GM23338 (cell line): ENCODE data around the gene TTLL9. TPM values are rescaled to one million over a fixed set of nuclear protein-coding genes. Genes with fewer than 3 reads are reported as not detected.

ENCODE experiments used
- ATAC-seq: fragments of 200-7000 bp; cut with Tn5 transposase; 3 replicates; pipeline ENCODE4 v1.9.1; 2020
- DNase-seq: peaks from one replicate; pipeline ENCODE4 v3.0.0-alpha.2; 2015; ENCODE audit warnings: low spot score
- H2AFZ ChIP-seq: fragments of 200-600 bp; sonication (generic); 2 replicates; pipeline ENCODE4 v1.8.0; 2016; ENCODE audit warnings: antibody characterized with exemption, mild to moderate bottlenecking, moderate library complexity
- H3F3A ChIP-seq: fragments of 200-600 bp; sonication (generic); replicated peaks from 2 replicates; pipeline ENCODE4 v1.8.0; 2017; ENCODE audit warnings: antibody characterized with exemption, mixed run types, low read depth
- H3K27ac ChIP-seq: fragments of 200-600 bp; sonication (generic); 2 replicates; pipeline ENCODE4 v1.6.1; 2016; ENCODE audit warnings: low read depth
- H3K27me3 ChIP-seq: fragments of 200-600 bp; sonication (generic); 2 replicates; pipeline ENCODE4 v1.8.0; 2016; ENCODE audit warnings: mild to moderate bottlenecking, mixed run types, moderate library complexity; ENCODE audit not compliant: insufficient read depth
- H3K36me3 ChIP-seq: fragments of 200-600 bp; sonication (generic); 2 replicates; pipeline ENCODE4 v1.8.0; 2016; ENCODE audit warnings: mild to moderate bottlenecking; ENCODE audit not compliant: insufficient read depth
- H3K4me1 ChIP-seq: fragments of 200-600 bp; sonication (generic); 2 replicates; pipeline ENCODE4 v1.8.0; 2016; ENCODE audit warnings: mild to moderate bottlenecking, moderate library complexity; ENCODE audit not compliant: insufficient read depth
- H3K4me2 ChIP-seq: fragments of 200-600 bp; sonication (generic); 2 replicates; pipeline ENCODE4 v1.7.1; 2017; ENCODE audit warnings: mixed run types
- H3K4me3 ChIP-seq: fragments of 200-600 bp; sonication (generic); 2 replicates; pipeline ENCODE4 v1.6.1; 2016; ENCODE audit warnings: mixed run types
- H3K79me2 ChIP-seq: fragments of 200-600 bp; sonication (generic); replicated peaks from 2 replicates; pipeline ENCODE4 v1.8.0; 2017; ENCODE audit warnings: mild to moderate bottlenecking; ENCODE audit not compliant: insufficient read depth
- H3K9me2 ChIP-seq: fragments of 200-600 bp; sonication (generic); 2 replicates; pipeline ENCODE4 v1.8.0; 2017; ENCODE audit not compliant: insufficient read depth
- H4K20me1 ChIP-seq: fragments of 200-600 bp; sonication (generic); replicated peaks from 2 replicates; pipeline ENCODE4 v1.8.0; 2017; ENCODE audit warnings: mild to moderate bottlenecking; ENCODE audit not compliant: insufficient read depth
- H3K27ac Mint-ChIP-seq: 2 replicates; pipeline ENCODE4 v1.8.0; 2020; ENCODE audit warnings: inconsistent platforms, mild to moderate bottlenecking, moderate library complexity, mixed read lengths
- H3K27me3 Mint-ChIP-seq: 3 replicates; pipeline ENCODE4 v1.8.0; 2022; ENCODE audit warnings: low read depth, mild to moderate bottlenecking, moderate library complexity, mixed read lengths, inconsistent platforms; ENCODE audit not compliant: insufficient read depth, poor library complexity
- H3K36me3 Mint-ChIP-seq: 3 replicates; pipeline ENCODE4 v1.8.0; 2021; ENCODE audit warnings: low read depth, mild to moderate bottlenecking, inconsistent platforms, moderate library complexity, mixed read lengths
- H3K4me1 Mint-ChIP-seq: 3 replicates; pipeline ENCODE4 v1.8.0; 2020; ENCODE audit warnings: mild to moderate bottlenecking, inconsistent platforms, mixed read lengths
- H3K4me3 Mint-ChIP-seq: 3 replicates; pipeline ENCODE4 v1.8.0; 2021; ENCODE audit warnings: moderate library complexity, mild to moderate bottlenecking, inconsistent platforms, mixed read lengths
- H3K9me3 Mint-ChIP-seq: 3 replicates; pipeline ENCODE4 v1.8.0; 2020; ENCODE audit warnings: moderate library complexity, mild to moderate bottlenecking, inconsistent platforms, mixed read lengths
- CREB1 ChIP-seq: fragments of 250-450 bp; sonication (Bioruptor Pico); IDR thresholded peaks from 2 replicates; pipeline ENCODE4 v1.5.0; 2020; ENCODE audit warnings: low read depth, mild to moderate bottlenecking, moderate library complexity
- EZH2phosphoT487 ChIP-seq: fragments of 200-600 bp; sonication (generic); IDR thresholded peaks from one replicate; pipeline ENCODE4 v1.8.1; 2018; ENCODE audit warnings: antibody characterized with exemption; ENCODE audit not compliant: unreplicated experiment
- JUNB ChIP-seq: IDR thresholded peaks from one replicate; pipeline ENCODE4 v1.6.1; 2016; ENCODE audit warnings: antibody characterized with exemption; ENCODE audit not compliant: unreplicated experiment
- POLR2AphosphoS5 ChIP-seq: IDR thresholded peaks from 2 replicates; pipeline ENCODE4 v1.6.1; 2016; ENCODE audit warnings: antibody characterized with exemption, low read depth
- STAT1 ChIP-seq: IDR thresholded peaks from one replicate; pipeline ENCODE4 v1.6.1; 2016; ENCODE audit warnings: antibody characterized with exemption; ENCODE audit not compliant: unreplicated experiment
- ZNF114 ChIP-seq: fragments of 250-450 bp; sonication (Bioruptor Pico); IDR thresholded peaks from 2 replicates; pipeline ENCODE4 v1.5.0; 2020; ENCODE audit warnings: mild to moderate bottlenecking, moderate library complexity
- ZNF331 ChIP-seq: fragments of 250-450 bp; sonication (Bioruptor Pico); IDR thresholded peaks from 2 replicates; pipeline ENCODE4 v1.5.0; 2020; ENCODE audit warnings: low read depth, mild to moderate bottlenecking, moderate library complexity
- polyA plus RNA-seq: library from polyadenylated mRNA; unstranded; fragments of >200 nt; fragmentation: Nextera tagmentation; extraction: Ambion mirVana; gene quantifications from 2 replicates; pipeline ENCODE4 v1.2.1, GENCODE V29; 2016
- total RNA-seq: library from RNA; depleted of rRNA; stranded (reverse); fragments of >200 nt; shearing (Covaris generic); gene quantifications from 2 replicates; pipeline ENCODE4 v1.2.3, GENCODE V29; 2014
- TF ChIP-seq, protein P1 (sequence below): IDR thresholded peaks from one replicate; pipeline ENCODE4 v1.6.1; 2018; ENCODE audit warnings: antibody characterized with exemption; ENCODE audit not compliant: unreplicated experiment
- TF ChIP-seq, protein P2 (sequence below), 2 experiments: fragments of 200-600 bp in 1 of 2; sonication (generic) in 1 of 2; conservative IDR thresholded peaks; 2 replicates each; pipeline versions ENCODE4 v1.5.1 to v1.6.1; 2016 to 2017; ENCODE audit warnings: antibody characterized with exemption in 2 of 2, low read depth in 2 of 2, mild to moderate bottlenecking in 2 of 2, moderate library complexity in 1 of 2
- TF ChIP-seq, protein P3 (sequence below): IDR thresholded peaks from 2 replicates; pipeline ENCODE4 v1.6.1; 2016; ENCODE audit warnings: antibody characterized with exemption

The TTLL9 gene
- total and polyA plus RNA-seq, 2 experiments from 2014 or later, result not detected

DNA sequence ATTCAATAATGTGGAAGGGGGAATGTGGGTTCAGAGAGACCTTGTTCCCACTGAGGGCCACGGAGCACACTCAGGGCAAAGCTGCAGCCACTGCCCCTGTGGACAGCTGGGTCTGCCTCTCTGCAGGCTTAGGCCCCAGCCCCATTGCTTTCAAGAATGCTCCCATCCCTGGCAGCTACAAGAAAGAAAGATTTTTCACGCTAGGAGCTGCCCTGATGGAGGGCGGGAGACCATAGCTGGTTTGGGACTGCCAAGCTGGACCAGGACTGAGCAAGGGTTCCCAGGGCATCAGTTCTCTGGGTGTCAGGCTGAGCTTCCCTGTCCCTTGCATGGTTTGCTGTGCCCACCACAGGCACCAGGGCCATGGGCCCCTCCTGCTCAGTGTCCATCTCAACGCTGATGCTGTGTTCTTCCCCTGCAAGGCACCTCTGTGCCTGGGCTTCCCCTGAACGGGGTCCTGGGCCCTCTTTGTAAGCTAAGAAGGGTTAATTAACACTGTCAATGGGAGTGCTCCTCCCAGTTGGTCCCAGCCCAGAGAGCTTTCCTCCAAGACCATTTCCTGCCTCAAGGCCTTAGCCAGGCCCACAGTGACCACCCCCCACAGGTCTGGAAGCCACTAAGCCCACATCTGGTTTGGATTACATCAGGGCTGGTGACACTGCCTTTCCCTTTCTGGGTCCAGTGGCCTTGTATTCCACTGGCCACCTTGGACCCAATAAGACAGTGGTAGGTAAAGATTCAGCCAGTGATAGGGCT lies 33.4 kb upstream of the TTLL9 start:
- peaks cover 14% of the 10 kb centered on the region for H3K4me1 Mint-ChIP-seq
- 0 out of 2 replicates have a peak, but pooled peaks cover 4% of the 10 kb centered on the region for H3F3A ChIP-seq
- H3K27ac Mint-ChIP-seq, result no peak overlapping the region
- TF ChIP-seq, protein P1, sequence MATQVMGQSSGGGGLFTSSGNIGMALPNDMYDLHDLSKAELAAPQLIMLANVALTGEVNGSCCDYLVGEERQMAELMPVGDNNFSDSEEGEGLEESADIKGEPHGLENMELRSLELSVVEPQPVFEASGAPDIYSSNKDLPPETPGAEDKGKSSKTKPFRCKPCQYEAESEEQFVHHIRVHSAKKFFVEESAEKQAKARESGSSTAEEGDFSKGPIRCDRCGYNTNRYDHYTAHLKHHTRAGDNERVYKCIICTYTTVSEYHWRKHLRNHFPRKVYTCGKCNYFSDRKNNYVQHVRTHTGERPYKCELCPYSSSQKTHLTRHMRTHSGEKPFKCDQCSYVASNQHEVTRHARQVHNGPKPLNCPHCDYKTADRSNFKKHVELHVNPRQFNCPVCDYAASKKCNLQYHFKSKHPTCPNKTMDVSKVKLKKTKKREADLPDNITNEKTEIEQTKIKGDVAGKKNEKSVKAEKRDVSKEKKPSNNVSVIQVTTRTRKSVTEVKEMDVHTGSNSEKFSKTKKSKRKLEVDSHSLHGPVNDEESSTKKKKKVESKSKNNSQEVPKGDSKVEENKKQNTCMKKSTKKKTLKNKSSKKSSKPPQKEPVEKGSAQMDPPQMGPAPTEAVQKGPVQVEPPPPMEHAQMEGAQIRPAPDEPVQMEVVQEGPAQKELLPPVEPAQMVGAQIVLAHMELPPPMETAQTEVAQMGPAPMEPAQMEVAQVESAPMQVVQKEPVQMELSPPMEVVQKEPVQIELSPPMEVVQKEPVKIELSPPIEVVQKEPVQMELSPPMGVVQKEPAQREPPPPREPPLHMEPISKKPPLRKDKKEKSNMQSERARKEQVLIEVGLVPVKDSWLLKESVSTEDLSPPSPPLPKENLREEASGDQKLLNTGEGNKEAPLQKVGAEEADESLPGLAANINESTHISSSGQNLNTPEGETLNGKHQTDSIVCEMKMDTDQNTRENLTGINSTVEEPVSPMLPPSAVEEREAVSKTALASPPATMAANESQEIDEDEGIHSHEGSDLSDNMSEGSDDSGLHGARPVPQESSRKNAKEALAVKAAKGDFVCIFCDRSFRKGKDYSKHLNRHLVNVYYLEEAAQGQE, result no peak
- TF ChIP-seq CREB1 (CRISPR knock-in tag) (no peak), STAT1 (no peak), ZNF114 (no peak), POLR2AphosphoS5 (no peak), JUNB (no peak)
- TF ChIP-seq, protein P2, sequence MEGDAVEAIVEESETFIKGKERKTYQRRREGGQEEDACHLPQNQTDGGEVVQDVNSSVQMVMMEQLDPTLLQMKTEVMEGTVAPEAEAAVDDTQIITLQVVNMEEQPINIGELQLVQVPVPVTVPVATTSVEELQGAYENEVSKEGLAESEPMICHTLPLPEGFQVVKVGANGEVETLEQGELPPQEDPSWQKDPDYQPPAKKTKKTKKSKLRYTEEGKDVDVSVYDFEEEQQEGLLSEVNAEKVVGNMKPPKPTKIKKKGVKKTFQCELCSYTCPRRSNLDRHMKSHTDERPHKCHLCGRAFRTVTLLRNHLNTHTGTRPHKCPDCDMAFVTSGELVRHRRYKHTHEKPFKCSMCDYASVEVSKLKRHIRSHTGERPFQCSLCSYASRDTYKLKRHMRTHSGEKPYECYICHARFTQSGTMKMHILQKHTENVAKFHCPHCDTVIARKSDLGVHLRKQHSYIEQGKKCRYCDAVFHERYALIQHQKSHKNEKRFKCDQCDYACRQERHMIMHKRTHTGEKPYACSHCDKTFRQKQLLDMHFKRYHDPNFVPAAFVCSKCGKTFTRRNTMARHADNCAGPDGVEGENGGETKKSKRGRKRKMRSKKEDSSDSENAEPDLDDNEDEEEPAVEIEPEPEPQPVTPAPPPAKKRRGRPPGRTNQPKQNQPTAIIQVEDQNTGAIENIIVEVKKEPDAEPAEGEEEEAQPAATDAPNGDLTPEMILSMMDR (conservative IDR thresholded peaks at IDR 0.05; ENCODE audit: low read depth in 2 of 2), result no peak
- no peak for DNase-seq
- no peak overlapping the region for H3K4me3 ChIP-seq
- no peak overlapping the region for H3K27ac ChIP-seq
- H3K27me3 ChIP-seq, result no peaks in the 10 kb centered on the region
- no peak for ATAC-seq
- no peak overlapping the region; the same call in 2 of the 3 replicates for H3K4me3 Mint-ChIP-seq
- peaks cover 10% of the 10 kb centered on the region; the same call in 1 of the 2 replicates for H3K4me1 ChIP-seq
- H3K36me3 ChIP-seq, result no peaks in the 10 kb centered on the region
- H3K9me2 ChIP-seq, result peaks cover 5% of the 10 kb centered on the region; the same call in 1 of the 2 replicates
- H3K36me3 Mint-ChIP-seq, result no peaks in the 10 kb centered on the region; the same call in 2 of the 3 replicates
- no peaks in the 10 kb centered on the region for H3K79me2 ChIP-seq
- no peak overlapping the region for H2AFZ ChIP-seq
- H3K9me3 Mint-ChIP-seq, result peaks cover 19% of the 10 kb centered on the region; the same call in 2 of the 3 replicates
- no peak overlapping the region for H3K4me2 ChIP-seq
- H3K27me3 Mint-ChIP-seq, result peaks cover 18% of the 10 kb centered on the region
- no peaks in the 10 kb centered on the region for H4K20me1 ChIP-seq

DNA sequence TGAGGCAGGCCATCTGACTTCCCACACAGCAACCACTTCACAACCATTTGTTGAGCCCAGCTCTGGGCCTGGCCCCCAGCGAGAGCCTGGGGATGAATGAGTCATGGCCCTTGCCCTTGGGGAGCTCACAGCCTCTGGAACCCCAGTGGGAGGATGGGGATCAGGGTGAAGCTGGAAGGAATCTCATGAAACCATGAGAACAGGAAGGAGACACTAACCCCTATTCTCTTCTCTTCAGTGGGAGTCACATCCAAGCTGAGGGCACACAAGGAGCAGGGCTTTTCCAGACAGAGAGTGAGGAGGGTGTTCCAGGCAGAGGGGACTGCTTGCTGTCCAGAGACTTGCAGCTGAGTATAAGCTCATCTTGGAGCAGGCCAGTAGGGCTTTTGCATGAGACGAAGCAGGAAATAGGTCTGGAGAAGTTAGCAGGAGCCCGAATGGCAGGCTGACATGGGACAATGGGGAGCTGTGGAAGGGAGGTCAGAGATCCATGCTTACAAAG lies 32.5 kb upstream of the TTLL9 start:
- Histone ChIP-seq H4K20me1 (no peaks in the 10 kb centered on the region), H3K79me2 (no peaks in the 10 kb centered on the region), H3K27ac (no peak overlapping the region), H3K4me1 (peaks cover 18% of the 10 kb centered on the region; the same call in 1 of the 2 replicates), H2AFZ (0 out of 2 replicates have a peak overlapping the region, but pooled peaks have one; percentile 72), H3K36me3 (no peaks in the 10 kb centered on the region), H3K9me2 (peaks cover 5% of the 10 kb centered on the region; the same call in 1 of the 2 replicates), H3K27me3 (no peaks in the 10 kb centered on the region), H3F3A (0 out of 2 replicates have a peak, but pooled peaks cover 4% of the 10 kb centered on the region), H3K4me3 (no peak overlapping the region), H3K4me2 (no peak overlapping the region)
- no peaks in the 10 kb centered on the region for H3K36me3 Mint-ChIP-seq
- peaks cover 22% of the 10 kb centered on the region for H3K4me1 Mint-ChIP-seq
- no peak overlapping the region for H3K27ac Mint-ChIP-seq
- ATAC-seq (no peak), DNase-seq (no peak)
- peaks cover 16% of the 10 kb centered on the region for H3K27me3 Mint-ChIP-seq
- H3K9me3 Mint-ChIP-seq, result peaks cover 19% of the 10 kb centered on the region; the same call in 2 of the 3 replicates
- no peak overlapping the region; the same call in 2 of the 3 replicates for H3K4me3 Mint-ChIP-seq
- no peak for TF ChIP-seq EZH2phosphoT487
- no peak for TF ChIP-seq ZNF331 (CRISPR knock-in tag)
- TF ChIP-seq, protein P2 (conservative IDR thresholded peaks at IDR 0.05; ENCODE audit: low read depth in 2 of 2), result no peak
- TF ChIP-seq, protein P3, sequence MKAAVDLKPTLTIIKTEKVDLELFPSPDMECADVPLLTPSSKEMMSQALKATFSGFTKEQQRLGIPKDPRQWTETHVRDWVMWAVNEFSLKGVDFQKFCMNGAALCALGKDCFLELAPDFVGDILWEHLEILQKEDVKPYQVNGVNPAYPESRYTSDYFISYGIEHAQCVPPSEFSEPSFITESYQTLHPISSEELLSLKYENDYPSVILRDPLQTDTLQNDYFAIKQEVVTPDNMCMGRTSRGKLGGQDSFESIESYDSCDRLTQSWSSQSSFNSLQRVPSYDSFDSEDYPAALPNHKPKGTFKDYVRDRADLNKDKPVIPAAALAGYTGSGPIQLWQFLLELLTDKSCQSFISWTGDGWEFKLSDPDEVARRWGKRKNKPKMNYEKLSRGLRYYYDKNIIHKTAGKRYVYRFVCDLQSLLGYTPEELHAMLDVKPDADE, result no peak
- no peak for TF ChIP-seq CREB1 (CRISPR knock-in tag)
- no peak for TF ChIP-seq ZNF114
- TF ChIP-seq POLR2AphosphoS5, result no peak
